ENCODE data around the gene SARDH. TPM values are rescaled to one million over a fixed set of nuclear protein-coding genes. Genes with fewer than 3 reads are reported as not detected.

The SARDH gene
- total RNA-seq, 1 donor from 2014 or later: 1.2 TPM

GRCh38 chr9:133742849-133743444 lies 4.8 kb upstream of the SARDH start:
- Mint-ChIP-seq H3K27me3 (ENCODE audit: low read depth) (peaks cover 23% of the 10 kb centered on the region), H3K4me3 (ENCODE audit: unreplicated experiment) (no peak overlapping the region), H3K27ac (ENCODE audit: unreplicated experiment) (no peak overlapping the region), H3K4me1 (ENCODE audit: low read depth) (no peaks in the 10 kb centered on the region), H3K9me3 (ENCODE audit: low read depth) (peaks cover 8% of the 10 kb centered on the region), H3K36me3 (ENCODE audit: low read depth) (peaks cover 2% of the 10 kb centered on the region)
- TF ChIP-seq CTCF (IDR thresholded peaks at IDR 0.05): peak; percentile 95
- no peak for DNase-seq (ENCODE audit: low spot score)

DNA sequence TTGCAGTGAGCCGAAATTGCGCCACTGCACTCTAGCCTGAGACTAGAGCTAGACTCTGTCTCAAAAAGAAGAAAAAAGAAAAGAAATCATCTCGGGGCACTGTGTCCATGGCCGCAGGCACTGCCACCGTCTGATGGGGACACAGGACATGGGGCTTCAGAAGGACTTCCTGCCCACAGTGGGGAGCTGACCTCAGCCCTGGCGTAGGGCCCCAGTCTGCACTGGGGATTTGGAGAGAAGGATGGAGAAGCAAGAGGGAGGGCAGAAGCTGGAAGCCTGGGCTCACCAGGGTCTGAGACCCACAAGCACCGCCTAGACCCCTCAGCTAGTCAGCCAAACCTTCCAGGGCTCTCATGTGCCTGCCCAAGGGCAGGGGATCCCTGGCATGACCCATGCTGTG lies 4.1 kb upstream of the SARDH start:
- no peak for DNase-seq (ENCODE audit: low spot score)
- Mint-ChIP-seq H3K36me3 (ENCODE audit: low read depth) (peaks cover 2% of the 10 kb centered on the region), H3K4me3 (ENCODE audit: unreplicated experiment) (no peak overlapping the region), H3K9me3 (ENCODE audit: low read depth) (peaks cover 8% of the 10 kb centered on the region), H3K27ac (ENCODE audit: unreplicated experiment) (no peak overlapping the region), H3K4me1 (ENCODE audit: low read depth) (no peaks in the 10 kb centered on the region), H3K27me3 (ENCODE audit: low read depth) (peaks cover 16% of the 10 kb centered on the region)
- TF ChIP-seq CTCF (IDR thresholded peaks at IDR 0.05): no peak

DNA sequence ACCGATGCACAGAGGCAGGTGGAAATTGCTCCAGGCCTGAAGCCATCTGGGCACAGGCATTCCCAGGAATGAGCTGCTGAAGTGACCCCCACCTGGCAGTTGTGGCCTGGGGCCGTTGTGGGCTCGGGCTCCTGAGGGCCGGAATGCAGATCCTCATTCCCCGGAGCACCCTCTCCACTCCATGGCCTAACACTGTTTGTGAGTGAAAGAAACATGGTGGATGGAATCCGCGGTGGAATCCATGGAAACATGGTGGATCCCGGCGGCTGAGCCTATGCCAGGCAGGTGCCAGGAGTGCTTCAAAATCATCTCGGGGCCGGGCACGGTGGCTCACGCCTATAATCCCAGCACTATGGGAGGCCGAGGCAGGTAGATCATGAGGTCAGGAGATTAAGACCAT lies 3.6 kb upstream of the SARDH start:
- peaks cover 15% of the 10 kb centered on the region for H3K27me3 Mint-ChIP-seq (ENCODE audit: low read depth)
- no peaks in the 10 kb centered on the region for H3K4me1 Mint-ChIP-seq (ENCODE audit: low read depth)
- peaks cover 6% of the 10 kb centered on the region for H3K9me3 Mint-ChIP-seq (ENCODE audit: low read depth)
- peaks cover 2% of the 10 kb centered on the region for H3K36me3 Mint-ChIP-seq (ENCODE audit: low read depth)
- H3K4me3 Mint-ChIP-seq (ENCODE audit: unreplicated experiment): no peak overlapping the region
- H3K27ac Mint-ChIP-seq (ENCODE audit: unreplicated experiment): no peak overlapping the region
- no peak for DNase-seq (ENCODE audit: low spot score)
- no peak for TF ChIP-seq CTCF (IDR thresholded peaks at IDR 0.05)

DNA sequence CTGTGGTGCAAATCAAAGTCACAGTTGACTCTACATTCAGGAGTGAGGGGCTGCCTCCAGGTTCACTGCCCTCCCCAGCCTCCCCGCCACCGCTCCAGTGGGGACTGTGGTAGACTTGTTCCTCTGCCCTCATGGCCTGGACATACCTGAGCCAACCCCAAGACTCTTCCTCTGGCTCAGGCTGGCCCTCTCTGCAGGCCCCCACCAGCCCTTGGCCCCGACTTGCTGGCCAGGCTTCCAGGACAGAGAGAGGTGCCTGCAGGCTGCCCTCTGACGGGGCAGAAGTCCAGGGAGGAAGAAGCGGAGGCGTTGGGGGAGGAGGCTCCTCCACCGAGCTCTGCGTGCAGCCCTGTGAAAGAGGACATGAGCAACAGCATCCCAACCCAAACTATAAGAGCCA lies 2.8 kb upstream of the SARDH start:
- H3K27ac Mint-ChIP-seq (ENCODE audit: unreplicated experiment): no peak overlapping the region
- DNase-seq (ENCODE audit: low spot score): no peak
- peaks cover 16% of the 10 kb centered on the region for H3K27me3 Mint-ChIP-seq (ENCODE audit: low read depth)
- H3K4me1 Mint-ChIP-seq (ENCODE audit: low read depth): no peaks in the 10 kb centered on the region
- no peak for TF ChIP-seq CTCF (IDR thresholded peaks at IDR 0.05)
- H3K4me3 Mint-ChIP-seq (ENCODE audit: unreplicated experiment): no peak overlapping the region
- peaks cover 2% of the 10 kb centered on the region for H3K36me3 Mint-ChIP-seq (ENCODE audit: low read depth)
- no peaks in the 10 kb centered on the region for H3K9me3 Mint-ChIP-seq (ENCODE audit: low read depth)

GRCh38 chr9:133739408-133740280 lies 1.5 kb upstream of the SARDH start:
- no peak for DNase-seq (ENCODE audit: low spot score)
- peaks cover 17% of the 10 kb centered on the region for H3K27me3 Mint-ChIP-seq (ENCODE audit: low read depth)
- no peaks in the 10 kb centered on the region for H3K4me1 Mint-ChIP-seq (ENCODE audit: low read depth)
- no peaks in the 10 kb centered on the region for H3K9me3 Mint-ChIP-seq (ENCODE audit: low read depth)
- H3K4me3 Mint-ChIP-seq (ENCODE audit: unreplicated experiment): no peak overlapping the region
- H3K27ac Mint-ChIP-seq (ENCODE audit: unreplicated experiment): no peak overlapping the region
- TF ChIP-seq CTCF (IDR thresholded peaks at IDR 0.05): no peak
- peaks cover 2% of the 10 kb centered on the region for H3K36me3 Mint-ChIP-seq (ENCODE audit: low read depth)

All from chondrocyte (in vitro differentiated cells).